Peyer's patch (tissue), 4 donors: ENCODE measurements around the gene SLC16A8. TPM values are rescaled to one million over a fixed set of nuclear protein-coding genes. Genes with fewer than 3 reads are reported as not detected.

Source experiments
- DNase-seq, 3 donors: peaks; one replicate each; pipeline ENCODE4 v3.0.0-alpha.2; 2017 to 2019
- H3K27ac ChIP-seq, 4 donors: fragments of 200-600 bp; sonication (generic); one replicate each; pipeline ENCODE4 v1.5.1; 2016 to 2019
- H3K27me3 ChIP-seq, 2 donors: fragments of 200-600 bp; sonication (generic); one replicate each; pipeline ENCODE4 v1.5.1; 2019
- H3K36me3 ChIP-seq, 3 donors: fragments of 200-600 bp; sonication (generic); one replicate each; pipeline ENCODE4 v1.5.1; 2016 to 2019
- H3K4me1 ChIP-seq, 4 donors: fragments of 200-600 bp; sonication (generic); one replicate each; pipeline ENCODE4 v1.5.1; 2016 to 2019
- H3K4me3 ChIP-seq, 4 donors: fragments of 200-600 bp; sonication (generic); 1 replicate in 3 of 4; 2 replicates in 1 of 4; pipeline ENCODE4 v1.5.1; 2016 to 2019; ENCODE audit warnings: mild to moderate bottlenecking in 1 of 4
- H3K9me3 ChIP-seq, 4 donors: fragments of 200-600 bp; sonication (generic); one replicate each; pipeline ENCODE4 v1.5.1; 2016 to 2019; ENCODE audit warnings: mild to moderate bottlenecking in 1 of 4
- CTCF ChIP-seq, 6 experiments: fragments of 450-650 bp in 4 of 6; fragments of 200-600 bp in 2 of 6; sonication (generic) in 1 of 6; IDR thresholded peaks; one replicate each; pipeline ENCODE4 v1.5.1; 2017 to 2019; ENCODE audit warnings: antibody characterized with exemption in 6 of 6, mild to moderate bottlenecking in 3 of 6, moderate library complexity in 1 of 6
- POLR2A ChIP-seq, 2 donors: fragments of 450-650 bp; IDR thresholded peaks; one replicate each; pipeline ENCODE4 v1.5.1; 2017; ENCODE audit warnings: antibody characterized with exemption in 2 of 2, mild to moderate bottlenecking in 2 of 2, moderate library complexity in 2 of 2
- total RNA-seq, 4 donors: library from RNA; depleted of rRNA; stranded (reverse); fragments of >200 nt; gene quantifications; one replicate each; pipeline ENCODE4 v1.1.0, GENCODE V29; 2016

Gene SLC16A8
- total RNA-seq, 4 donors from 2014 or later, result not detected

GRCh38 chr22:38110863-38111852, 27.2 kb upstream of the SLC16A8 start:
- peaks cover 0 to 11% (median 0%) of the 10 kb centered on the region in 3 donors for H3K36me3 ChIP-seq
- H3K9me3 ChIP-seq, result no peaks in the 10 kb centered on the region
- peak in 2 of 3 donors; percentile 82 to 87 for DNase-seq
- H3K4me3 ChIP-seq, result peak overlapping the region in 2 of 4 donors; percentile 69 to 73
- H3K4me1 ChIP-seq, result peaks cover 0 to 26% (median 0%) of the 10 kb centered on the region in 4 donors
- peak overlapping the region in 3 of 4 donors; percentile 89 to 97 (median 96) for H3K27ac ChIP-seq
- TF ChIP-seq CTCF (IDR thresholded peaks at IDR 0.05), result peak in 2 of 6 experiments; percentile 18 to 32
- TF ChIP-seq POLR2A (IDR thresholded peaks at IDR 0.05), result peak in 1 of 2 donors; percentile 57
- H3K27me3 ChIP-seq, result no peaks in the 10 kb centered on the region

GRCh38 chr22:38110008-38110862, 26.3 kb upstream of the SLC16A8 start, which contains the start of gene BAIAP2L2:
Gene BAIAP2L2, minus strand, starts transcription at chr22:38110684. Its CDS starts 159 bp downstream, at chr22:38110525.
- Histone ChIP-seq H3K9me3 (no peaks in the 10 kb centered on the region), H3K36me3 (peaks cover 0 to 10% (median 0%) of the 10 kb centered on the region in 3 donors), H3K27ac (peak within 1 kb of the TSS in 3 of 4 donors; percentile 89 to 97 (median 96)), H3K27me3 (no peaks in the 10 kb centered on the region), H3K4me1 (peaks cover 0 to 26% (median 0%) of the 10 kb centered on the region in 4 donors), H3K4me3 (peak within 1 kb of the TSS in 3 of 4 donors; percentile 36 to 73 (median 69))
- TF ChIP-seq POLR2A (IDR thresholded peaks at IDR 0.05) (peak; percentile 84 to 90), CTCF (IDR thresholded peaks at IDR 0.05) (peak in 1 of 6 experiments; percentile 1)
- DNase-seq, result peak in 2 of 3 donors; percentile 85 to 86

- peaks cover 0 to 26% (median 0%) of the 10 kb centered on the region in 4 donors for H3K4me1 ChIP-seq
- H3K4me3 ChIP-seq, result peak overlapping the region in 2 of 4 donors; percentile 69 to 73
- TF ChIP-seq CTCF (IDR thresholded peaks at IDR 0.05), result no peak
- TF ChIP-seq POLR2A (IDR thresholded peaks at IDR 0.05), result no peak
- DNase-seq, result peak in 2 of 3 donors; percentile 65 to 76
- peak overlapping the region in 3 of 4 donors; percentile 89 to 97 (median 96) for H3K27ac ChIP-seq
- H3K36me3 ChIP-seq, result peaks cover 0 to 10% (median 0%) of the 10 kb centered on the region in 3 donors
- H3K27me3 ChIP-seq, result no peaks in the 10 kb centered on the region
- H3K9me3 ChIP-seq, result no peaks in the 10 kb centered on the region
Measured at GRCh38 chr22:38109371-38110001, 25.5 kb upstream of the SLC16A8 start.

GRCh38 chr22:38108561-38109319, 24.8 kb upstream of the SLC16A8 start:
- Histone ChIP-seq H3K27ac (peak overlapping the region in 3 of 4 donors; percentile 89 to 97 (median 96)), H3K9me3 (no peaks in the 10 kb centered on the region), H3K4me3 (peak overlapping the region in 2 of 4 donors; percentile 69 to 73), H3K36me3 (peaks cover 0 to 9% (median 0%) of the 10 kb centered on the region in 3 donors), H3K4me1 (peaks cover 0 to 26% (median 0%) of the 10 kb centered on the region in 4 donors), H3K27me3 (no peaks in the 10 kb centered on the region)
- TF ChIP-seq POLR2A (IDR thresholded peaks at IDR 0.05) (no peak), CTCF (IDR thresholded peaks at IDR 0.05) (no peak)
- DNase-seq, result peak in 1 of 3 donors; percentile 62
